ENCODE measurements around the gene DAB2IP.

The DAB2IP gene

GRCh38 chr9:121651295-121652020 is at the start of gene DAB2IP:
Gene DAB2IP (plus strand): TSS chr9:121651634. CDS start chr9:121651776, 142 bp downstream.
- TF ChIP-seq CTCF (IDR thresholded peaks at IDR 0.05): no peak

- no peak for TF ChIP-seq CTCF (IDR thresholded peaks at IDR 0.05)
These were observed 48.4 kb upstream of the DAB2IP start for GRCh38 chr9:121603028-121603427.

GRCh38 chr9:121604242-121604641 is 47.2 kb upstream of the DAB2IP start:
- no peak for TF ChIP-seq CTCF (IDR thresholded peaks at IDR 0.05)

- no peak for TF ChIP-seq CTCF (IDR thresholded peaks at IDR 0.05)
These were observed 46.8 kb upstream of the DAB2IP start for GRCh38 chr9:121604654-121605053.

- TF ChIP-seq CTCF (IDR thresholded peaks at IDR 0.05): no peak
These were observed 43.8 kb upstream of the DAB2IP start for GRCh38 chr9:121607434-121608167.

GRCh38 chr9:121608168-121608853 is 43.1 kb upstream of the DAB2IP start:
- TF ChIP-seq CTCF (IDR thresholded peaks at IDR 0.05): no peak

- TF ChIP-seq CTCF (IDR thresholded peaks at IDR 0.05): no peak
These were observed 41.4 kb upstream of the DAB2IP start for GRCh38 chr9:121609822-121610637.

Measured in LNCAP (cell line).